IMR-90 (cell line): ENCODE results near the gene CGB7. TPM values are rescaled to one million over a fixed set of nuclear protein-coding genes. Genes with fewer than 3 reads are reported as not detected.
"Not testable (repeated sequence)": the region's sequence is repeated elsewhere in the genome, so short reads cannot be mapped to it uniquely, and the experiment has no call there.

Experiments used
- ATAC-seq: fragments of 200-7000 bp; cut with Tn5 transposase; 2 replicates; pipeline ENCODE4 v1.9.1; 2020; ENCODE audit warnings: low read depth, mild to moderate bottlenecking, moderate library complexity
- BruUV-seq: library from RNA; stranded (reverse); fragments of 400-500 nt; replicated peaks from 2 replicates; lab custom pipeline; 2021; lab: Mats Ljungman, UMichigan
- CTCF ChIA-PET: fragments of 300-600 bp; formaldehyde crosslinking; extraction: SDS; loops from one replicate; lab custom pipeline; 2021; ENCODE audit warnings: antibody characterized with exemption; lab: Yijun Ruan, JAX
- POLR2A ChIA-PET: fragments of 300-600 bp; sonication (Branson Sonifier 250); formaldehyde crosslinking; loops from one replicate; lab custom pipeline; 2022; ENCODE audit warnings: antibody characterized with exemption; ENCODE audit not compliant: unreplicated experiment; lab: Charles Lee
- DNase-seq: peaks from one replicate; pipeline ENCODE4 v3.0.0; 2013
- H2AFZ ChIP-seq: replicated peaks from 2 replicates; pipeline ENCODE3; 2013; ENCODE audit warnings: low read length, mild to moderate bottlenecking; ENCODE audit not compliant: poor library complexity
- H2AK5ac ChIP-seq: 2 replicates; pipeline ENCODE4 v1.6.1; 2013; ENCODE audit warnings: low read depth, low read length, inconsistent platforms
- H2AK9ac ChIP-seq: replicated peaks from 2 replicates; pipeline ENCODE3; 2013; ENCODE audit warnings: mild to moderate bottlenecking, low read depth, low read length, moderate library complexity; ENCODE audit not compliant: poor library complexity
- H2BK120ac ChIP-seq: 2 replicates; pipeline ENCODE4 v1.6.1; 2013; ENCODE audit warnings: low read depth, low read length, inconsistent platforms
- H2BK15ac ChIP-seq: 3 replicates; pipeline ENCODE4 v1.6.1; 2013; ENCODE audit warnings: low read depth, low read length, inconsistent platforms
- H2BK20ac ChIP-seq: 2 replicates; pipeline ENCODE4 v1.6.1; 2013; ENCODE audit warnings: low read depth, mild to moderate bottlenecking, inconsistent platforms, low read length, moderate library complexity
- H2BK5ac ChIP-seq: 2 replicates; pipeline ENCODE4 v1.6.1; 2013; ENCODE audit warnings: mild to moderate bottlenecking, low read depth, low read length, inconsistent platforms; ENCODE audit not compliant: poor library complexity, severe bottlenecking
- H3K14ac ChIP-seq: replicated peaks from 2 replicates; pipeline ENCODE4 v1.6.1; 2013; ENCODE audit warnings: low read depth, low read length, inconsistent platforms
- H3K18ac ChIP-seq: 2 replicates; pipeline ENCODE4 v1.6.1; 2013; ENCODE audit warnings: low read depth, low read length, control low read depth
- H3K23ac ChIP-seq: 2 replicates; pipeline ENCODE4 v1.6.1; 2013; ENCODE audit warnings: low read depth, low read length, inconsistent platforms
- H3K27ac ChIP-seq: 2 replicates; pipeline ENCODE4 v1.5.1; 2013; ENCODE audit warnings: mild to moderate bottlenecking, control low read depth, low read length; ENCODE audit not compliant: insufficient read depth
- H3K27me3 ChIP-seq: 2 replicates; pipeline ENCODE4 v1.6.1; 2013; ENCODE audit warnings: low read length; ENCODE audit not compliant: control insufficient read depth, insufficient read depth
- H3K36me3 ChIP-seq: 2 replicates; pipeline ENCODE4 v1.6.1; 2013; ENCODE audit warnings: low read length, mixed read lengths; ENCODE audit not compliant: control insufficient read depth, insufficient read depth
- H3K4ac ChIP-seq: 2 replicates; pipeline ENCODE4 v1.6.1; 2013; ENCODE audit warnings: low read depth, low read length, inconsistent platforms
- H3K4me1 ChIP-seq: 2 replicates; pipeline ENCODE4 v1.6.1; 2013; ENCODE audit warnings: low read length, mixed read lengths; ENCODE audit not compliant: control insufficient read depth, insufficient read depth
- H3K4me2 ChIP-seq: 2 replicates; pipeline ENCODE4 v1.6.1; 2013; ENCODE audit warnings: low read depth, mild to moderate bottlenecking, control low read depth, low read length, moderate library complexity
- H3K4me3 ChIP-seq: 2 replicates; pipeline ENCODE4 v1.5.1; 2013; ENCODE audit warnings: low read depth, mild to moderate bottlenecking, control low read depth, low read length, moderate library complexity; ENCODE audit not compliant: insufficient read depth
- H3K56ac ChIP-seq: 2 replicates; pipeline ENCODE4 v1.6.1; 2013; ENCODE audit warnings: low read length, inconsistent platforms; ENCODE audit not compliant: insufficient read depth; ENCODE audit errors: extremely low read depth
- H3K79me1 ChIP-seq, 2 experiments: 2 replicates each; pipeline ENCODE4 v1.6.1; 2013; ENCODE audit warnings: low read length in 2 of 2, inconsistent platforms in 1 of 2, low read depth in 1 of 2
- H3K9ac ChIP-seq: 2 replicates; pipeline ENCODE4 v1.6.1; 2013; ENCODE audit warnings: low read depth, low read length, control low read depth
- H3K9me1 ChIP-seq: 2 replicates; pipeline ENCODE4 v1.6.1; 2013; ENCODE audit warnings: low read length, inconsistent platforms; ENCODE audit not compliant: insufficient read depth
- H3K9me3 ChIP-seq: 2 replicates; pipeline ENCODE4 v1.6.1; 2013; ENCODE audit warnings: low read length; ENCODE audit not compliant: control insufficient read depth, insufficient read depth
- H4K20me1 ChIP-seq: 2 replicates; pipeline ENCODE4 v1.6.1; 2013; ENCODE audit warnings: low read length, inconsistent platforms; ENCODE audit not compliant: insufficient read depth
- H4K5ac ChIP-seq: 2 replicates; pipeline ENCODE4 v1.6.1; 2013; ENCODE audit warnings: mild to moderate bottlenecking, low read depth, low read length, control low read depth
- H4K8ac ChIP-seq, 2 experiments: 2 replicates each; pipeline ENCODE4 v1.6.1; 2013; ENCODE audit warnings: low read depth in 2 of 2, low read length in 2 of 2, control low read depth in 1 of 2, inconsistent platforms in 1 of 2
- H4K91ac ChIP-seq: 2 replicates; pipeline ENCODE4 v1.6.1; 2013; ENCODE audit warnings: low read depth, low read length, inconsistent platforms; ENCODE audit not compliant: insufficient read depth
- WGBS, 2 experiments: methylation state at CpG; one replicate each; pipeline versions ENCODE4 v1.1.5 to v1.1.7; 2013; ENCODE audit warnings: missing lambda C conversion rate in 2 of 2; ENCODE audit not compliant: insufficient read length in 1 of 2; ENCODE audit errors: extremely low coverage in 2 of 2; 5-methylcytosine and 5-hydroxymethylcytosine counted together
- dilution Hi-C: fragments of 300-500 bp; cut with HindIII; formaldehyde crosslinking; loops from one replicate; pipeline ENCODE4 v1.14.3; 2018; ENCODE audit warnings: low sequenced_read_pairs; ENCODE audit not compliant: unreplicated experiment
- in situ Hi-C: fragments of 300-500 bp; cut with MboI; formaldehyde crosslinking; loops from 3 replicates; pipeline ENCODE4 v1.14.3; 2019; ENCODE audit warnings: low sequenced_read_pairs, inconsistent platforms, mixed read lengths
- intact Hi-C: fragments of 100-400 bp; cut with micrococcal nuclease; formaldehyde crosslinking; loops from 2 replicates; pipeline ENCODE4 v1.10.0; 2022
- polyA plus RNA-seq, 3 experiments: library from polyadenylated mRNA; depleted of rRNA; stranded (reverse); fragments of >200 nt; gene quantifications; 2 replicates each; pipeline ENCODE4 v1.2.3, GENCODE V29; 2012; ENCODE audit warnings: low replicate concordance in 1 of 3
- total RNA-seq: library from RNA; depleted of rRNA; stranded (reverse); fragments of >200 nt; gene quantifications from 2 replicates; pipeline ENCODE4 v1.2.3, GENCODE V29; 2012

The CGB7 gene
- total and polyA plus RNA-seq, 2 of the 4 experiments (the other 2 are of a cell fraction), result 1.7 TPM; not detected in 1

GRCh38 chr19:49024233-49024632 is 33.3 kb downstream of the CGB7 start, which contains the start of gene CGB3:
CGB3 (minus strand) TSS chr19:49024333; CDS start chr19:49023971, 362 bp downstream.
- CTCF ChIA-PET, H3K56ac ChIP-seq, H3K9me1 ChIP-seq, intact Hi-C loops, H3K9ac ChIP-seq, H3K23ac ChIP-seq, H3K9me3 ChIP-seq, POLR2A ChIA-PET, H3K79me1 ChIP-seq, BruUV-seq, H3K36me3 ChIP-seq, H2BK15ac ChIP-seq, H2AK5ac ChIP-seq, H3K4me2 ChIP-seq, ATAC-seq, DNase-seq, H2BK120ac ChIP-seq, H4K20me1 ChIP-seq, H3K14ac ChIP-seq, H3K4me3 ChIP-seq, H3K27ac ChIP-seq, H2AK9ac ChIP-seq, H4K5ac ChIP-seq, H3K4me1 ChIP-seq, in situ Hi-C loops, H3K4ac ChIP-seq, H2AFZ ChIP-seq, dilution Hi-C loops, H3K18ac ChIP-seq, H4K91ac ChIP-seq, H2BK20ac ChIP-seq, H3K27me3 ChIP-seq, H2BK5ac ChIP-seq, H4K8ac ChIP-seq: not testable (repeated sequence)
- WGBS, 2 experiments, result no CpG with 5 or more reads among the region's 15 CpGs
